HepG2 (cell line): ENCODE results near the gene NSUN2. TPM values are rescaled to one million over a fixed set of nuclear protein-coding genes. Genes with fewer than 3 reads are reported as not detected.
"Not testable (repeated sequence)": the region's sequence is repeated elsewhere in the genome, so short reads cannot be mapped to it uniquely, and the experiment has no call there.

Experiments used
- ATAC-seq: fragments of 200-7000 bp; cut with Tn5 transposase; 3 replicates; pipeline ENCODE4 v1.9.1; 2020; ENCODE audit warnings: mild to moderate bottlenecking, moderate library complexity
- BruUV-seq: library from RNA; stranded (reverse); fragments of 400-500 nt; replicated peaks from 2 replicates; lab custom pipeline; 2021; lab: Mats Ljungman, UMichigan
- CTCF ChIA-PET: fragments of 300-600 bp; formaldehyde crosslinking; extraction: SDS; loops from one replicate; lab custom pipeline; 2021; ENCODE audit warnings: low total read pairs, inconsistent platforms, low intra/inter-chr PET ratio; lab: Yijun Ruan, JAX
- POLR2A ChIA-PET: fragments of 350-600 bp; sonication (Branson Sonifier 250); formaldehyde crosslinking; loops from one replicate; lab custom pipeline; 2020; ENCODE audit warnings: antibody characterized with exemption, inconsistent platforms; lab: Yijun Ruan, JAX
- DNase-seq: peaks from one replicate; pipeline ENCODE4 v3.0.0-alpha.2; 2015; ENCODE audit warnings: low spot score
- FAIRE-seq: peaks from 3 replicates; lab custom pipeline; 2011; peaks lifted over from hg19 to GRCh38; lab: Jason Lieb, UNC
- H2AFZ ChIP-seq: one replicate; pipeline ENCODE4 v1.6.1; 2011; ENCODE audit warnings: low read length, inconsistent platforms
- H3K27ac ChIP-seq: fragments of 300-600 bp; 3 replicates; pipeline ENCODE4 v1.8.0; 2011; ENCODE audit warnings: mixed run types, mild to moderate bottlenecking, mixed read lengths, low read length, inconsistent platforms; ENCODE audit not compliant: insufficient read depth; ENCODE audit errors: extremely low read length
- H3K27me3 ChIP-seq, 2 experiments: fragments of 200-600 bp in 1 of 2; 2 replicates in 1 of 2; 3 replicates in 1 of 2; pipeline versions ENCODE4 v1.6.0 to v1.8.0; 2011; ENCODE audit warnings: low read length in 2 of 2, mild to moderate bottlenecking in 2 of 2, moderate library complexity in 2 of 2, inconsistent platforms in 1 of 2; ENCODE audit not compliant: insufficient read depth in 2 of 2, control insufficient read depth in 1 of 2
- H3K36me3 ChIP-seq, 2 experiments: fragments of 200-600 bp in 1 of 2; replicated peaks in 1 of 2; 2 replicates in 1 of 2; 3 replicates in 1 of 2; pipeline versions ENCODE4 v1.5.1 to v1.8.0; 2011; ENCODE audit warnings: low read length in 2 of 2, inconsistent platforms in 1 of 2; ENCODE audit not compliant: insufficient read depth in 2 of 2, control insufficient read depth in 1 of 2
- H3K4me1 ChIP-seq: 2 replicates; pipeline ENCODE4 v1.5.1; 2012; ENCODE audit warnings: low read length, inconsistent platforms; ENCODE audit not compliant: insufficient read depth
- H3K4me2 ChIP-seq: 2 replicates; pipeline ENCODE4 v1.6.0; 2011; ENCODE audit warnings: low read depth, low read length, inconsistent platforms
- H3K4me3 ChIP-seq, 3 experiments: fragments of 200-600 bp in 1 of 3; sonication (generic), shearing (Covaris generic) in 1 of 3; replicated peaks in 1 of 3; 2 replicates each; pipeline ENCODE4 v1.5.1; 2011 to 2016; ENCODE audit warnings: low read length in 3 of 3, inconsistent platforms in 2 of 3, low read depth in 2 of 3, mild to moderate bottlenecking in 2 of 3, control low read depth in 1 of 3, mixed read lengths in 1 of 3; ENCODE audit not compliant: insufficient read depth in 1 of 3
- H3K79me2 ChIP-seq: one replicate; pipeline ENCODE4 v1.6.1; 2011; ENCODE audit warnings: low read length, inconsistent platforms; ENCODE audit not compliant: insufficient read depth
- H3K9ac ChIP-seq: 2 replicates; pipeline ENCODE4 v1.6.0; 2011; ENCODE audit warnings: mild to moderate bottlenecking, low read depth, low read length, inconsistent platforms; ENCODE audit not compliant: insufficient read depth
- H3K9me3 ChIP-seq: 2 replicates; pipeline ENCODE4 v1.5.1; 2012; ENCODE audit warnings: mild to moderate bottlenecking, low read length
- H4K20me1 ChIP-seq: 2 replicates; pipeline ENCODE4 v1.6.0; 2011; ENCODE audit warnings: inconsistent platforms, mild to moderate bottlenecking, low read length, moderate library complexity; ENCODE audit not compliant: insufficient read depth
- ARID2 ChIP-seq: sonication (generic); formaldehyde crosslinking; IDR thresholded peaks from 2 replicates; pipeline ENCODE4 v1.8.1; 2022; ENCODE audit warnings: mild to moderate bottlenecking, missing genetic modification reagents, borderline replicate concordance
- FOXK2 ChIP-seq: fragments of 450-650 bp; IDR thresholded peaks from 2 replicates; pipeline ENCODE4 v1.6.1; 2016
- ONECUT2 ChIP-seq: sonication (generic); formaldehyde crosslinking; IDR thresholded peaks from 2 replicates; pipeline ENCODE4 v1.4.0; 2020; ENCODE audit warnings: missing genetic modification reagents
- SNAPC2 ChIP-seq: sonication (generic); formaldehyde crosslinking; IDR thresholded peaks from 2 replicates; pipeline ENCODE4 v1.8.1; 2022; ENCODE audit warnings: mild to moderate bottlenecking, missing genetic modification reagents
- WGBS: methylation state at CpG from one replicate; pipeline ENCODE4 v1.1.6; 2017; ENCODE audit warnings: low lambda C conversion rate; 5-methylcytosine and 5-hydroxymethylcytosine counted together
- in situ Hi-C: cut with HindIII; loops from 2 replicates; pipeline ENCODE4 v1.10.0; 2017; ENCODE audit warnings: low pct_unique_long_range_greater_than_20kb; ENCODE audit not compliant: extremely low pct_ligation_motif_present
- intact Hi-C: fragments of 100-400 bp; cut with micrococcal nuclease; formaldehyde crosslinking; loops from one replicate; pipeline ENCODE4 v1.10.0; 2022; ENCODE audit not compliant: unreplicated experiment
- polyA plus RNA-seq, 8 experiments: library from polyadenylated mRNA; depleted of rRNA in 3 of 8; stranded (reverse) in 7 of 8; unstranded in 1 of 8; fragments of >200 nt; fragmentation: Illumina TruSeq in 4 of 8; extraction: Trizol in 4 of 8; gene quantifications; 2 replicates each; pipeline versions ENCODE4 v1.2.1 to v1.2.3, GENCODE V29; 2011 to 2016; ENCODE audit warnings: low read depth in 4 of 8, missing spikeins in 1 of 8, mixed read lengths in 1 of 8; ENCODE audit not compliant: insufficient read depth in 1 of 8
- total RNA-seq, 5 experiments: library from RNA; depleted of rRNA; stranded (reverse); fragments of >200 nt; fragmentation: Illumina TruSeq; extraction: Trizol; gene quantifications; 2 replicates each; pipeline ENCODE4 v1.2.3, GENCODE V29; 2016; ENCODE audit warnings: low read depth in 1 of 5
- TF ChIP-seq, protein P1 (sequence below): sonication (generic); formaldehyde crosslinking; IDR thresholded peaks from 2 replicates; pipeline ENCODE4 v1.4.0; 2020; ENCODE audit warnings: missing genetic modification reagents, borderline replicate concordance
- TF ChIP-seq, protein P2 (sequence below): fragments of 450-650 bp; IDR thresholded peaks from 2 replicates; pipeline ENCODE4 v1.6.1; 2016
- TF ChIP-seq, protein P3 (sequence below): sonication (generic); formaldehyde crosslinking; conservative IDR thresholded peaks from 2 replicates; pipeline ENCODE4 v1.8.0; 2022; ENCODE audit warnings: mild to moderate bottlenecking, moderate library complexity, missing genetic modification reagents

NSUN2 gene
- total and polyA plus RNA-seq, 2 of the 13 experiments (the other 11 are each of a cell fraction or from before 2014, with no cell fraction given), result 51.7 to 69.1 TPM

DNA sequence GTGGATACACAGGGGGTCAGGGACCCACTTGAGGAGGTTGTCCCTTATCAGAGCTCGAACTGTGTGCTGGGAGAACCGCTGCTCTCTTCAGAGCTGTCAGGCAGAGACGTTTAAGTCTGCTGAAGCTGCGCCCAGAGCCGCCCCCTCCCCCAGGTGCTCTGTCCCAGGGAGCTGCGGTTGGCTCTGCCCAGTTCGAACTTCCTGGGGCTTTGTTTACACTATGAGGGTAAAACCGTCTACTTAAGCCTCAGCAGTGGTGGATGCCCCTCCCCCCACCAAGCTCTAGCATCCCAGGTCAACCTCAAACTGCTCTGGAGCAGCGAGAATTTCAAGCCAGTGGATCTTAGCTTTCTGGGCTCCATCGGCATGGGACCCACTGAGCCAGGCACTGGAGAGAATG lies 16.3 kb upstream of the NSUN2 start (continued):
- TF ChIP-seq, protein P1, sequence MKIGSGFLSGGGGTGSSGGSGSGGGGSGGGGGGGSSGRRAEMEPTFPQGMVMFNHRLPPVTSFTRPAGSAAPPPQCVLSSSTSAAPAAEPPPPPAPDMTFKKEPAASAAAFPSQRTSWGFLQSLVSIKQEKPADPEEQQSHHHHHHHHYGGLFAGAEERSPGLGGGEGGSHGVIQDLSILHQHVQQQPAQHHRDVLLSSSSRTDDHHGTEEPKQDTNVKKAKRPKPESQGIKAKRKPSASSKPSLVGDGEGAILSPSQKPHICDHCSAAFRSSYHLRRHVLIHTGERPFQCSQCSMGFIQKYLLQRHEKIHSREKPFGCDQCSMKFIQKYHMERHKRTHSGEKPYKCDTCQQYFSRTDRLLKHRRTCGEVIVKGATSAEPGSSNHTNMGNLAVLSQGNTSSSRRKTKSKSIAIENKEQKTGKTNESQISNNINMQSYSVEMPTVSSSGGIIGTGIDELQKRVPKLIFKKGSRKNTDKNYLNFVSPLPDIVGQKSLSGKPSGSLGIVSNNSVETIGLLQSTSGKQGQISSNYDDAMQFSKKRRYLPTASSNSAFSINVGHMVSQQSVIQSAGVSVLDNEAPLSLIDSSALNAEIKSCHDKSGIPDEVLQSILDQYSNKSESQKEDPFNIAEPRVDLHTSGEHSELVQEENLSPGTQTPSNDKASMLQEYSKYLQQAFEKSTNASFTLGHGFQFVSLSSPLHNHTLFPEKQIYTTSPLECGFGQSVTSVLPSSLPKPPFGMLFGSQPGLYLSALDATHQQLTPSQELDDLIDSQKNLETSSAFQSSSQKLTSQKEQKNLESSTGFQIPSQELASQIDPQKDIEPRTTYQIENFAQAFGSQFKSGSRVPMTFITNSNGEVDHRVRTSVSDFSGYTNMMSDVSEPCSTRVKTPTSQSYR (CRISPR knock-in tag), result no peak
- no peak for TF ChIP-seq ARID2 (CRISPR knock-in tag)
- no peak for TF ChIP-seq ONECUT2
- no peak for TF ChIP-seq SNAPC2 (CRISPR knock-in tag)
- TF ChIP-seq, protein P2, sequence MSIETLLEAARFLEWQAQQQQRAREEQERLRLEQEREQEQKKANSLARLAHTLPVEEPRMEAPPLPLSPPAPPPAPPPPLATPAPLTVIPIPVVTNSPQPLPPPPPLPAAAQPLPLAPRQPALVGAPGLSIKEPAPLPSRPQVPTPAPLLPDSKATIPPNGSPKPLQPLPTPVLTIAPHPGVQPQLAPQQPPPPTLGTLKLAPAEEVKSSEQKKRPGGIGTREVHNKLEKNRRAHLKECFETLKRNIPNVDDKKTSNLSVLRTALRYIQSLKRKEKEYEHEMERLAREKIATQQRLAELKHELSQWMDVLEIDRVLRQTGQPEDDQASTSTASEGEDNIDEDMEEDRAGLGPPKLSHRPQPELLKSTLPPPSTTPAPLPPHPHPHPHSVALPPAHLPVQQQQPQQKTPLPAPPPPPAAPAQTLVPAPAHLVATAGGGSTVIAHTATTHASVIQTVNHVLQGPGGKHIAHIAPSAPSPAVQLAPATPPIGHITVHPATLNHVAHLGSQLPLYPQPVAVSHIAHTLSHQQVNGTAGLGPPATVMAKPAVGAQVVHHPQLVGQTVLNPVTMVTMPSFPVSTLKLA, result no peak
- TF ChIP-seq FOXK2, result no peak
- TF ChIP-seq, protein P3, sequence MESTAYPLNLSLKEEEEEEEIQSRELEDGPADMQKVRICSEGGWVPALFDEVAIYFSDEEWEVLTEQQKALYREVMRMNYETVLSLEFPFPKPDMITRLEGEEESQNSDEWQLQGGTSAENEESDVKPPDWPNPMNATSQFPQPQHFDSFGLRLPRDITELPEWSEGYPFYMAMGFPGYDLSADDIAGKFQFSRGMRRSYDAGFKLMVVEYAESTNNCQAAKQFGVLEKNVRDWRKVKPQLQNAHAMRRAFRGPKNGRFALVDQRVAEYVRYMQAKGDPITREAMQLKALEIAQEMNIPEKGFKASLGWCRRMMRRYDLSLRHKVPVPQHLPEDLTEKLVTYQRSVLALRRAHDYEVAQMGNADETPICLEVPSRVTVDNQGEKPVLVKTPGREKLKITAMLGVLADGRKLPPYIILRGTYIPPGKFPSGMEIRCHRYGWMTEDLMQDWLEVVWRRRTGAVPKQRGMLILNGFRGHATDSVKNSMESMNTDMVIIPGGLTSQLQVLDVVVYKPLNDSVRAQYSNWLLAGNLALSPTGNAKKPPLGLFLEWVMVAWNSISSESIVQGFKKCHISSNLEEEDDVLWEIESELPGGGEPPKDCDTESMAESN (CRISPR knock-in tag), result no peak

DNA sequence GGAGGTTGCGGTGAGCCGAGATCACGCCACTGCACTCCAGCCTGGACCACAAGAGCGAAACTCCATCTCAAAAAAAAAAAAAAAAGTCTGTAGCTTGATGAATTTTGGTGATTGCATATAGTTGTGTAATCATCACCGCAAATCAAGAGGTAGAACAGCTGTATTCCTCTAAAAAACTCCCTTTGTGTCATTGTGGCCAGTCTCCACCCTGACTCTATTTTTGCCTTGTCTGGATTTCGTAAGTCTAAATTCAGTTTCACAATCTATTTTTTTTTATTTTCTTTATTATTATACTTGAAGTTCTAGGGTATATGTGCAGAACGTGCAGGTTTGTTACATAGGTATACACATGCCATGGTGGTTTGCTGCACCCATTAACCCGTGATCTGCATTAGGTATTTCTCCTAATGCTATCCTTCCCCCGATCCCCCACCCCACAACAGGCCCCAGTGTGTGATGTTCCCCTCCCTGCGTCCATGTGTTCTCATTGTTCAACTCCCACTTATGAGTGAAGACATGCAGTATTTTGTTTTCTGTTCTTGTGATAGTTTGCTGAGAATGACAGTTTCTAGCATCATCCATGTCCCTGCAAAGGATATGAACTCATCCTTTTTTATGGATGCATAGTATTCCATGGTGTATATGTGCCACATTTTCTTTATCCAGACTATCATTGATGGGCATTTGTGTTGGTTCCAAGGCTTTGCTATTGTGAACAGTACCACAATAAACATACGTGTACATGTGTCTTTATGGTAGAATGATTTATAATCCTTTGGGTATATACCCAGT lies 12.9 kb upstream of the NSUN2 start:
- H4K20me1 ChIP-seq, H3K4me3 ChIP-seq, FAIRE-seq, H3K9ac ChIP-seq, H3K36me3 ChIP-seq, H2AFZ ChIP-seq, in situ Hi-C loops, H3K27me3 ChIP-seq, POLR2A ChIA-PET, H3K9me3 ChIP-seq, BruUV-seq, H3K79me2 ChIP-seq, CTCF ChIA-PET, DNase-seq, H3K4me1 ChIP-seq, intact Hi-C loops, H3K4me2 ChIP-seq, H3K27ac ChIP-seq, ATAC-seq: not testable (repeated sequence)
- 95% methylated on average over 11 of the region's 11 CpGs for WGBS
